OCI-LY3 (cell line): ENCODE results near the gene KIF5C.

ENCODE experiments used
- H2AFZ ChIP-seq: fragments of 200-600, 300-600 bp; shearing (Covaris generic); 2 replicates; pipeline ENCODE4 v1.6.0; 2014; ENCODE audit warnings: antibody characterized with exemption, low read depth, low read length
- H3K27ac ChIP-seq: fragments of 200-600, 300-600 bp; sonication (generic); 2 replicates; pipeline ENCODE4 v1.5.1; 2014; ENCODE audit warnings: mild to moderate bottlenecking, low read length, moderate library complexity, mixed read lengths
- H3K27me3 ChIP-seq: fragments of 200-600, 300-600 bp; sonication (generic); 2 replicates; pipeline ENCODE4 v1.6.1; 2014; ENCODE audit warnings: low read depth, low read length, mixed read lengths
- H3K36me3 ChIP-seq: fragments of 200-600, 300-600 bp; sonication (generic); replicated peaks from 2 replicates; pipeline ENCODE3; 2014; ENCODE audit warnings: low read depth, low read length, mixed read lengths
- H3K4me1 ChIP-seq: fragments of 300-600, 200-600 bp; sonication (generic); 2 replicates; pipeline ENCODE4 v1.6.1; 2014; ENCODE audit warnings: low read length, mixed read lengths
- H3K4me2 ChIP-seq: fragments of 200-600, 300-600 bp; sonication (generic); 2 replicates; pipeline ENCODE4 v1.6.1; 2014; ENCODE audit warnings: low read length, mixed read lengths
- H3K4me3 ChIP-seq: fragments of 300-600, 200-600 bp; sonication (generic); 2 replicates; pipeline ENCODE4 v1.5.1; 2014; ENCODE audit warnings: antibody characterized with exemption, mild to moderate bottlenecking, low read length, moderate library complexity
- H3K79me2 ChIP-seq: fragments of 300-600, 200-600 bp; shearing (Covaris generic); 2 replicates; pipeline ENCODE4 v1.6.1; 2014; ENCODE audit warnings: mild to moderate bottlenecking, low read length, mixed read lengths
- H3K9ac ChIP-seq: fragments of 300-600, 200-600 bp; shearing (Covaris generic); 2 replicates; pipeline ENCODE4 v1.6.0; 2014; ENCODE audit warnings: mild to moderate bottlenecking, low read length, moderate library complexity
- H3K9me3 ChIP-seq: fragments of 200-600, 300-600 bp; shearing (Covaris generic); 2 replicates; pipeline ENCODE4 v1.6.1; 2014; ENCODE audit warnings: low read length, mixed read lengths; ENCODE audit not compliant: insufficient read depth
- H4K20me1 ChIP-seq: fragments of 200-600, 300-600 bp; sonication (generic); 2 replicates; pipeline ENCODE4 v1.6.1; 2016; ENCODE audit warnings: low read length, mixed read lengths; ENCODE audit not compliant: insufficient read depth
- CTCF ChIP-seq: fragments of 200-600, 300-600 bp; sonication (generic); IDR thresholded peaks from 2 replicates; pipeline ENCODE4 v1.5.1; 2014; ENCODE audit warnings: antibody characterized with exemption, low read length, low read depth
- EZH2phosphoT487 ChIP-seq: fragments of 200-600 bp; shearing (Covaris generic); IDR thresholded peaks from 2 replicates; pipeline ENCODE4 v1.6.1; 2018; ENCODE audit warnings: antibody characterized with exemption, mixed run types, low read depth

Gene KIF5C

GRCh38 chr2:148930046-148930775 is 55.2 kb downstream of the KIF5C start:
- Histone ChIP-seq H2AFZ (no peak overlapping the region), H3K9me3 (no peaks in the 10 kb centered on the region), H3K4me1 (peaks cover 16% of the 10 kb centered on the region), H3K36me3 (no peaks in the 10 kb centered on the region), H3K27me3 (no peaks in the 10 kb centered on the region), H3K9ac (no peak overlapping the region), H3K4me3 (no peak overlapping the region), H3K27ac (no peak overlapping the region), H3K4me2 (no peak overlapping the region), H3K79me2 (no peaks in the 10 kb centered on the region), H4K20me1 (no peaks in the 10 kb centered on the region)
- no peak for TF ChIP-seq EZH2phosphoT487
- no peak for TF ChIP-seq CTCF

DNA sequence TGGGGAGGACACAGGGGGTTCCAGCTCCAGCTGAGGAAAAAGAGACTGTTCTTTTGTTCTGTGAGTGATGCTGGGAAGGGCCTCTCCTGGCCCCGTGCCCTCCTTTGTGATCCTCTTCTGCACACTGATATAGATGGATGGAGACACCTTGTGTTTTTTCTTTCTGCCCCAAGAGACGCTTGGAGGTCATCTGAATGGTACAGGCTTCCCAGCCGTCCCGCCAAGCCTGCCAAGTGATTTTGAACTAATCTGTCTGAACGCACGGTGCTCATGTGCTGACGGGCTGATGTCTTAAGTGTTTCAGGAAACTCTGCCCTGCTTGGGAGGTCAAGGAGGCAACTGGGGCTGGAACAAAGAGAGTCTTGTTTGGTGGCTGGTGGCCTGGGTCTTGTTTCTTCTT is 57.5 kb downstream of the KIF5C start:
- Histone ChIP-seq H3K79me2 (no peaks in the 10 kb centered on the region), H2AFZ (no peak overlapping the region), H3K4me2 (no peak overlapping the region), H3K27ac (no peak overlapping the region), H3K27me3 (no peaks in the 10 kb centered on the region), H3K4me3 (no peak overlapping the region), H3K9ac (no peak overlapping the region), H4K20me1 (no peaks in the 10 kb centered on the region), H3K4me1 (peaks cover 12% of the 10 kb centered on the region), H3K9me3 (no peaks in the 10 kb centered on the region), H3K36me3 (no peaks in the 10 kb centered on the region)
- TF ChIP-seq CTCF (no peak), EZH2phosphoT487 (no peak)

GRCh38 chr2:148933456-148933855 is 58.4 kb downstream of the KIF5C start:
- H3K27me3 ChIP-seq: no peaks in the 10 kb centered on the region
- H3K9ac ChIP-seq: no peak overlapping the region
- no peak overlapping the region for H3K4me3 ChIP-seq
- H3K79me2 ChIP-seq: no peaks in the 10 kb centered on the region
- TF ChIP-seq EZH2phosphoT487 (no peak), CTCF (no peak)
- peaks cover 9% of the 10 kb centered on the region for H3K4me1 ChIP-seq
- H3K4me2 ChIP-seq: no peak overlapping the region
- no peaks in the 10 kb centered on the region for H3K36me3 ChIP-seq
- H4K20me1 ChIP-seq: no peaks in the 10 kb centered on the region
- H2AFZ ChIP-seq: no peak overlapping the region
- H3K9me3 ChIP-seq: no peaks in the 10 kb centered on the region
- H3K27ac ChIP-seq: no peak overlapping the region

DNA sequence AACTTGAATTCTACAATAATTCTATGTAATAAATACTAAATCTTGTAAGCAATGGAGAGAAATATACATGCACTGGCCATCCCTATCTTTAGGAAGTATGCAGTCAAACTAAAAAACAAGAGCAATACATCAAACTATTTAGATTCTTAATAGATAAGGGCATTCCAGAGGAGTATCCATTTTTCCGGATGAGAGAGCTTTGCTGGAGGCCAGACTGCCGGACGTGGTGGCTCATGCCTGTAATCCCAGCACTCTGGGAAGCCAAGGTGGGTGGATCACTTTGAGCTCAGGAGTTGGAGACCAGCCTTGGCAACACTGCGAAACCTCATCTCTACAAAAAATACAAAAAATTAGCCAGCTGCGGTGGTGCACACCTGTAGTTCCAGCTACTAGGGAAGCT is 60.8 kb downstream of the KIF5C start:
- Histone ChIP-seq H2AFZ (no peak overlapping the region), H3K27ac (no peak overlapping the region), H3K4me1 (peaks cover 9% of the 10 kb centered on the region), H4K20me1 (no peaks in the 10 kb centered on the region), H3K4me3 (no peak overlapping the region), H3K4me2 (no peak overlapping the region), H3K36me3 (no peaks in the 10 kb centered on the region), H3K79me2 (no peaks in the 10 kb centered on the region), H3K9ac (no peak overlapping the region), H3K9me3 (no peaks in the 10 kb centered on the region), H3K27me3 (no peaks in the 10 kb centered on the region)
- TF ChIP-seq EZH2phosphoT487 (no peak), CTCF (no peak)
